Measurements from ENCODE around the gene FARSA.
"Not testable (repeated sequence)": the region's sequence is repeated elsewhere in the genome, so short reads cannot be mapped to it uniquely, and the experiment has no call there.

Gene FARSA

GRCh38 chr19:12954612-12954962 is 21.1 kb upstream of the FARSA start:
- no peak for TF ChIP-seq CTCF (IDR thresholded peaks at IDR 0.05; ENCODE audit: low read depth, low read length, missing control alignments)
- in situ Hi-C loops (cut with HindIII; ENCODE audit: low pct_ligation_motif_present, low sequenced_read_pairs): no loop called here
- no peak overlapping the region for H3K4me3 ChIP-seq (ENCODE audit: low read depth, low read length)
- H3K27ac ChIP-seq: no peak overlapping the region
- peaks cover 38% of the 10 kb centered on the region for H3K36me3 ChIP-seq (replicated peaks)
- H3K27me3 ChIP-seq (replicated peaks): no peaks in the 10 kb centered on the region
- no peak for DNase-seq

GRCh38 chr19:12953799-12954611 is 20.5 kb upstream of the FARSA start:
- Histone ChIP-seq H3K36me3 (replicated peaks) (peaks cover 44% of the 10 kb centered on the region), H3K27me3 (replicated peaks) (no peaks in the 10 kb centered on the region), H3K27ac (peak overlapping the region; percentile 86), H3K4me3 (ENCODE audit: low read depth, low read length) (no peak overlapping the region)
- in situ Hi-C loops (cut with HindIII; ENCODE audit: low pct_ligation_motif_present, low sequenced_read_pairs): no loop called here
- DNase-seq: no peak
- TF ChIP-seq CTCF (IDR thresholded peaks at IDR 0.05; ENCODE audit: low read depth, low read length, missing control alignments): no peak

DNA sequence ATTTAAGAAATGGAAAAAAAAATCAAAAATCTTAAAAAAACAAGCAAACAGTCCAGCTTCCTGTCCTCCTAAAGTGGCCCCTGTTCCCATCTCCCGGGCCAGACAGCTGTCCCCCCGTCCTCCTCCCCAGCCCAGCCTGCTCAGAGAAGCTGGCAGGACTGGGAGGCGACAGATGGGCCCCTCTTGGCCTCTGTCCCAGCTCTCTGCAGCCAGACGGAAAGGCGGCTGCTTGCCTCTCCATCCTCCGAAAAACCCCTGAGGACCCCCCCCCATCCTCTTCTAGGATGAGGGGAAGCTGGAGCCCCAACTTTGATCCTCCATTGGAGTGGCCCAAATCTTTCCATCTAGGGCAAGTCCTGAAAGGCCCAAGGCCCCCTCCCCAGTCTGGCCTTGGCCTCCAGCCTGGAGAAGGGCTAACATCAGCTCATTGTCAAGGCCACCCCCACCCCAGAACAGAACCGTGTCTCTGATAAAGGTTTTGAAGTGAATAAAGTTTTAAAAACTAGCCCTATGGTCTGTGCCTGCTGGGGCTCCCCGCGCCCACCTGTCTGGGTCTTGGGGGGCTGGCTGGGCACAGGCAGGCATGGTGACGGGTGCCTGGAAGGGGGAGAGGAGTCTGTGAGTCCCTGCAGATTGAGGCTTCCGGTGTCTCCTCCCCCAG is 19.8 kb upstream of the FARSA start:
- peak overlapping the region; percentile 86 for H3K27ac ChIP-seq
- no peak for TF ChIP-seq CTCF (IDR thresholded peaks at IDR 0.05; ENCODE audit: low read depth, low read length, missing control alignments)
- H3K27me3 ChIP-seq (replicated peaks): no peaks in the 10 kb centered on the region
- H3K4me3 ChIP-seq (ENCODE audit: low read depth, low read length): no peak overlapping the region
- no peak for DNase-seq
- peaks cover 51% of the 10 kb centered on the region for H3K36me3 ChIP-seq (replicated peaks)
- in situ Hi-C loops (cut with HindIII; ENCODE audit: low pct_ligation_motif_present, low sequenced_read_pairs): no loop called here

- Histone ChIP-seq H3K27me3 (replicated peaks) (no peaks in the 10 kb centered on the region), H3K27ac (peak overlapping the region; percentile 86), H3K4me3 (ENCODE audit: low read depth, low read length) (no peak overlapping the region), H3K36me3 (replicated peaks) (peaks cover 55% of the 10 kb centered on the region)
- in situ Hi-C loops (cut with HindIII; ENCODE audit: low pct_ligation_motif_present, low sequenced_read_pairs): no loop called here
- DNase-seq: peak; percentile 82
- no peak for TF ChIP-seq CTCF (IDR thresholded peaks at IDR 0.05; ENCODE audit: low read depth, low read length, missing control alignments)
Measured at GRCh38 chr19:12952488-12953137, 19.1 kb upstream of the FARSA start.

GRCh38 chr19:12952050-12952449 is 18.5 kb upstream of the FARSA start:
- DNase-seq; H3K27me3 ChIP-seq (replicated peaks); H3K4me3 ChIP-seq (ENCODE audit: low read depth, low read length); in situ Hi-C loops (cut with HindIII; ENCODE audit: low pct_ligation_motif_present, low sequenced_read_pairs): not testable (repeated sequence)
- H3K36me3 ChIP-seq (replicated peaks): peaks cover 55% of the 10 kb centered on the region
- peak overlapping the region; percentile 86 for H3K27ac ChIP-seq

Data from brain microvascular endothelial cell (primary cell).